ENCODE measurements around the gene TKT.

Gene TKT

GRCh38 chr3:53175613-53176540, 79.9 kb downstream of the TKT start:
- POLR2A ChIA-PET: no interaction called here
- TF ChIP-seq ELF4 (IDR thresholded peaks at IDR 0.05) (no peak), ARNT (IDR thresholded peaks at IDR 0.05) (no peak), FOXA1 (IDR thresholded peaks at IDR 0.05) (no peak), HDGF (IDR thresholded peaks at IDR 0.05; ENCODE audit: borderline replicate concordance) (no peak), CTBP1 (IDR thresholded peaks at IDR 0.05; ENCODE audit: borderline replicate concordance) (no peak), BHLHE40 (IDR thresholded peaks at IDR 0.05; ENCODE audit: borderline replicate concordance) (no peak), LEF1 (IDR thresholded peaks at IDR 0.05; ENCODE audit: borderline replicate concordance) (no peak)
- no peak for DNase-seq (ENCODE audit: extremely low spot score)
- CTCF ChIA-PET: interaction anchor here (0.9 kb wide), 1 partner anchor 20 kb away, joined by 4 read pairs; no protein-coding TSS in a partner anchor
